SK-N-SH treated with all-trans-retinoic acid at 6 μM for 48 hours (cell line): ENCODE results near the gene RSPH9.

Experiments used
- ARNTL ChIP-seq: fragments of 450-650 bp; formaldehyde crosslinking; IDR thresholded peaks from 2 replicates; pipeline ENCODE4 v1.5.0; 2020; ENCODE audit warnings: low read depth, mild to moderate bottlenecking, moderate library complexity, borderline replicate concordance
- ESRRG ChIP-seq: fragments of 250-450 bp; sonication (Bioruptor Pico); IDR thresholded peaks from 2 replicates; pipeline ENCODE4 v1.6.1; 2021; ENCODE audit warnings: mild to moderate bottlenecking
- ISL1 ChIP-seq: fragments of 250-450 bp; sonication (Bioruptor Pico); IDR thresholded peaks from 2 replicates; pipeline ENCODE4 v2.1.2; 2022; ENCODE audit warnings: mild to moderate bottlenecking, moderate library complexity
- POU6F1 ChIP-seq: fragments of 250-450 bp; sonication (Bioruptor Pico); IDR thresholded peaks from 2 replicates; pipeline ENCODE4 v1.8.0; 2021; ENCODE audit warnings: low read depth, mild to moderate bottlenecking, moderate library complexity, borderline replicate concordance
- RARB ChIP-seq: fragments of 250-450 bp; sonication (Bioruptor Pico); IDR thresholded peaks from 2 replicates; pipeline ENCODE4 v1.8.0; 2021; ENCODE audit warnings: mild to moderate bottlenecking, moderate library complexity
- SNAI2 ChIP-seq: fragments of 250-450 bp; sonication (Bioruptor Pico); IDR thresholded peaks from 2 replicates; pipeline ENCODE4 v1.5.0; 2020; ENCODE audit warnings: mild to moderate bottlenecking, moderate library complexity
- TCF4 ChIP-seq: fragments of 250-450 bp; sonication (Bioruptor Pico); IDR thresholded peaks from 2 replicates; pipeline ENCODE4 v1.8.0; 2021; ENCODE audit warnings: mild to moderate bottlenecking, moderate library complexity, borderline replicate concordance
- TOX ChIP-seq: fragments of 250-450 bp; sonication (Bioruptor Pico); IDR thresholded peaks from 2 replicates; pipeline ENCODE4 v1.8.0; 2021; ENCODE audit warnings: mild to moderate bottlenecking, moderate library complexity, borderline replicate concordance
- ZFP30 ChIP-seq: fragments of 450-650 bp; formaldehyde crosslinking; IDR thresholded peaks from 2 replicates; pipeline ENCODE4 v1.5.0; 2022; ENCODE audit warnings: mild to moderate bottlenecking, moderate library complexity
- ZNF70 ChIP-seq: fragments of 450-650 bp; formaldehyde crosslinking; IDR thresholded peaks from 2 replicates; pipeline ENCODE4 v1.5.0; 2020; ENCODE audit warnings: mild to moderate bottlenecking, moderate library complexity
- ZNF8 ChIP-seq: fragments of 450-650 bp; formaldehyde crosslinking; IDR thresholded peaks from 2 replicates; pipeline ENCODE4 v1.5.0; 2020; ENCODE audit warnings: mild to moderate bottlenecking, moderate library complexity

GRCh38 chr6:43681303-43681702 is 36.5 kb downstream of the RSPH9 start:
- no peak for TF ChIP-seq ESRRG (CRISPR knock-in tag)
- no peak for TF ChIP-seq TOX (CRISPR knock-in tag)
- TF ChIP-seq ISL1 (CRISPR knock-in tag): no peak
- TF ChIP-seq ZNF8: no peak
- no peak for TF ChIP-seq ARNTL (CRISPR knock-in tag)
- no peak for TF ChIP-seq SNAI2 (CRISPR knock-in tag)
- no peak for TF ChIP-seq POU6F1 (CRISPR knock-in tag)
- no peak for TF ChIP-seq ZNF70 (CRISPR knock-in tag)
- TF ChIP-seq RARB: no peak
- TF ChIP-seq ZFP30 (CRISPR knock-in tag): no peak
- TF ChIP-seq TCF4 (CRISPR knock-in tag): no peak
